22Rv1 (cell line): Measurements from ENCODE around the gene KCNK4.

Experiments
- H3K27ac ChIP-seq: fragments of 450-650 bp; 2 replicates; pipeline ENCODE4 v1.5.1; 2017
- CTCF ChIP-seq: fragments of 450-650 bp; IDR thresholded peaks from 2 replicates; pipeline ENCODE4 v1.5.1; 2017; ENCODE audit warnings: mild to moderate bottlenecking
- ZFX ChIP-seq: fragments of 450-650 bp; IDR thresholded peaks from 2 replicates; pipeline ENCODE4 v1.6.1; 2017; ENCODE audit warnings: antibody characterized with exemption, borderline replicate concordance

KCNK4 gene

GRCh38 chr11:64344787-64345186 lies 53.7 kb downstream of the KCNK4 start:
- no peak overlapping the region for H3K27ac ChIP-seq
- TF ChIP-seq ZFX (no peak), CTCF (no peak)

- H3K27ac ChIP-seq: no peak overlapping the region
- TF ChIP-seq ZFX (no peak), CTCF (no peak)
These were observed 56.2 kb downstream of the KCNK4 start for GRCh38 chr11:64347193-64347867.

- TF ChIP-seq ZFX: no peak
- H3K27ac ChIP-seq: no peak overlapping the region
These were observed 57.4 kb downstream of the KCNK4 start for GRCh38 chr11:64348383-64349024.

GRCh38 chr11:64349025-64349387 lies 57.9 kb downstream of the KCNK4 start:
- TF ChIP-seq ZFX (no peak), CTCF (no peak)
- H3K27ac ChIP-seq: no peak overlapping the region

GRCh38 chr11:64349404-64349803 lies 58.3 kb downstream of the KCNK4 start:
- no peak overlapping the region for H3K27ac ChIP-seq
- TF ChIP-seq CTCF (no peak), ZFX (no peak)
